GM18526 (cell line): ENCODE measurements around the gene POLR2L.
A peak's percentile ranks its signal among the peaks of the same experiment; 100 is the strongest.

Experiments
- POLR2A ChIP-seq: IDR thresholded peaks from 3 replicates; pipeline ENCODE4 v1.6.1; 2011; ENCODE audit not compliant: insufficient read length; ENCODE audit errors: extremely low read depth

The POLR2L gene

GRCh38 chr11:842370-843002, at the start of gene POLR2L, which contains the start of gene TSPAN4:
POLR2L (minus strand) TSS chr11:842529; CDS start chr11:842508, 21 bp downstream.
TSPAN4 (plus strand) TSS chr11:842852; CDS start chr11:850305, 7,453 bp downstream.
- TF ChIP-seq POLR2A, result peak; percentile 99

- no peak for TF ChIP-seq POLR2A
Measured at GRCh38 chr11:890794-891540, 48.6 kb upstream of the POLR2L start.

GRCh38 chr11:889687-890475, 47.6 kb upstream of the POLR2L start:
- TF ChIP-seq POLR2A, result no peak

GRCh38 chr11:889257-889656, 46.9 kb upstream of the POLR2L start:
- no peak for TF ChIP-seq POLR2A

- no peak for TF ChIP-seq POLR2A
Measured at GRCh38 chr11:888310-889212, 46.2 kb upstream of the POLR2L start.

- no peak for TF ChIP-seq POLR2A
Measured at GRCh38 chr11:887589-887988, 45.3 kb upstream of the POLR2L start.

- no peak for TF ChIP-seq POLR2A
Measured at GRCh38 chr11:886568-886967, 44.2 kb upstream of the POLR2L start.

GRCh38 chr11:884578-885070, 42.3 kb upstream of the POLR2L start:
- no peak for TF ChIP-seq POLR2A

GRCh38 chr11:883527-883926, 41.2 kb upstream of the POLR2L start:
- no peak for TF ChIP-seq POLR2A

GRCh38 chr11:882596-882995, 40.3 kb upstream of the POLR2L start:
- no peak for TF ChIP-seq POLR2A

- TF ChIP-seq POLR2A, result no peak
Measured at GRCh38 chr11:880447-880846, 38.1 kb upstream of the POLR2L start.

- TF ChIP-seq POLR2A, result no peak
Measured at GRCh38 chr11:877565-877964, 35.2 kb upstream of the POLR2L start.

- no peak for TF ChIP-seq POLR2A
Measured at GRCh38 chr11:876545-876944, 34.2 kb upstream of the POLR2L start.

- TF ChIP-seq POLR2A, result no peak
Measured at GRCh38 chr11:875769-876301, 33.5 kb upstream of the POLR2L start.
